T-helper 1 cell treated with Interleukin-12 subunit alpha and Interleukin-12 subunit beta and Interleukin-4 antibody, amounts not matched to agents 30 ng/mL and 1 ng/mL, for 36 hours (primary cell): Measurements from ENCODE around the gene CTSH. TPM values are rescaled to one million over a fixed set of nuclear protein-coding genes. Genes with fewer than 3 reads are reported as not detected.

ENCODE experiments used
- intact Hi-C: fragments of 100-400 bp; cut with micrococcal nuclease; formaldehyde crosslinking; loops from one replicate; pipeline ENCODE4 v1.15.1; 2024
- total RNA-seq: library from RNA; stranded (reverse); gene quantifications from 2 replicates; pipeline ENCODE4 v1.2.3, GENCODE V29; 2022

Gene CTSH
- total RNA-seq, 1 donor from 2014 or later = 85.0 TPM

DNA sequence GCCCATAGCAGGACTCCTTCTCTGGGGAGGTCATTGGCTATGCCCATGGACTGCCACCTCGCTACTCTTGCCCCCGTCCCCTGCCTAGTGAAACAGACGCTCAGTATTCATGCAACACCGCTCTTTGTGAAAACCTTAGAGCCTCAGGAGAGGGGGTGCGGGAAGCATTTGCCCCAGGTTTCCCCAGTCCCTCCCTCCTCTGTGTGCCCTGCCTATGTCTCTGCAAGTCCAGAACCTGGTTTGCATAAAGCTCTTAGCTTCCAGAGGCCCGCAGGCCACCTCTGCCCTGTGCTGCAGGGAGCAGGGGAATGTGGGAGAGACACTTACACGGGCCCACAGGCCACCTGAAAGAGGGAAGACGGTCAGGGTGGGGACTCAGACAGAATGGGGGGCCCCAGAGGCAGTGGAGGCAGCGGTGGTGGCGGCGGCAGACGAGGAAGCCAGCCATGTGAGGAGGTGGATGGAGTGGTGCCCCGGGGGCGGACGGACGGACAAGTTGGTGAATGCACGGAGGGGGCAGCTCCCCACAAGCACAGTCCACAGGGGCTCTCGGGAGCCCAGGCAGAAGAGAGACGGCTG, 33.8 kb upstream of the CTSH start:
- intact Hi-C loops = loop anchor here (1.0 kb wide), 1 partner anchor 69 kb away; no protein-coding TSS in a partner anchor

DNA sequence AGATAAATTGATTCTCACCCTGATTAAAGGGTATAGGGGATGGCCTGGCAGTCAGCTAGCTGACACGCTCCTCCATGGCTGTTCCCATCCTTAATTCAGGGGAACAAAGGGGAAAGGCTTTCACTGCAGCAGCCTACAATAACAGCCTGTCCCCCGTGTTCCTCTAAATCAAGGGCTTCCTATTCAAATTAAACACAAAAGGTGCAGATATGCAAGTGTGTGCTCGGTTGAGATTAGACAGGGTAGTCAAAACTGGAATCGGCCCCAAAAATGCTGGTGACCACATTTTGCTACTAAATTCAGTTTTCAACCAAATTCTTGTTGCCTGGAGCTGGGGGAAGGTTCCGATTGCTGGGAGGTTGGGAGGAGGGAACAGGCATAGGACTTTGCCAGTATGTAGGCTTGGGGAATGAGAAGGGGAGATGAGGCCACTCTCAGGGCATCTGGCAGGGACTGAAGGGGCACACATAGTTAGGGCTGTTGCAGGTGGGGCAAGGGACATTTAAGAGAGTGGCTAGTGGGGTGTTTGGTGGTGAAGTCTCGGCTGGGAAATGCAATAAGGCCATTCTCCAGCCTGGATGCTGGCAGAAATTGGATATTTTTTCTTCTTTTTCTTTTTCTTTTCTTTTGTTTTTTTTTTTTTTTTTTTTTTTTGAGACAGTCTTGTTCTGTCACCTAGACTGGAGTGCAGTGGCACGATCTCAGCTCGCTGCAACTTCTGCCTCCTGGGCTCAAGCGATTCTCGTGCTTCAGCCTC, 32.9 kb upstream of the CTSH start:
- intact Hi-C loops = loop anchor here (2.0 kb wide), 1 partner anchor 33 kb away; the partner anchor contains the start of gene CTSH

DNA sequence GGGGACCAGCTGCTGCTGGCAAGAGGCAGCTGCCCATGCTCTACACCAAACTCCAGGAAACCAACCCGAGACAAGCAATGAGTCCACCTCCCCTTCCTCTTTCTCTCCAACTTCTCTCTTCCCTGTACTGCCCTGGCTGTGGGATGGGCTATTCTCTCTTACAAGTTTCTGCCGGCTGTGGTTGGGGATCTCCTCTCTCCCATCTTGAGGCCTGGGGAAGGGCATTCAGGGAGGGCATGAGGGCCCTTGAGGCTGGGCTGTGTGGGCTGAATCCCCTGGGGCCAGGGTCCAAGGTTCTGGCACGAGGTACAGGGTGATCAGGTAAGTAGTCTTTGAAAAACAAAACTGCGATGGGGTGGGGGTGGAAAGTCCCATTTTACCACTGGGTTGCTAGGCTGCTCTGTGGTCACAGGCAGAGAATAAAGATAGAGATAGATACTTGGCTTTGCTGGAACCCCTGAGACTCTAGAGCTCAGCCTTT, 32.3 kb upstream of the CTSH start:
- intact Hi-C loops = loop anchor here (2.0 kb wide), 1 partner anchor 32 kb away; the partner anchor contains the start of gene CTSH

DNA sequence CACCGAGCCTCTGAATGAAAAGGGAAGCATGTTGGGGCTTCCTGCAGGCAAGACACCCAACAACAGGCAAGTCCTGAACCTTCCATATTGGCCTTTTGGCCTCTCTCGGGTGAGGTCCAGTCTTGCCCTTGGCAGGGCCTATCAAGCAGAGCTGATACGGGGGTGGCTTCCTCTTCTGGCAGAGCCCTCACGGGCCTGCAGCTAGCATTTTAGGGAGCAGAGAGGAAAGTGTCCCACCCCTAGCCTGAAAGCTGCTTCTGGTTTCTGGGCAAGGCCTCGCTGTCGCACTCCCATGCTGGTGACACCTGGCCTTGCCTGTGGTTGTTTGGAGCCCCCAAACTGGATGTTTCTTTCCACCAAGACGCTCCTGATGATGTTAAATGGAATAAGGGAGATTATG, 31.8 kb upstream of the CTSH start:
- intact Hi-C loops = loop anchor here (2.0 kb wide), 1 partner anchor 32 kb away; the partner anchor contains the start of gene CTSH

DNA sequence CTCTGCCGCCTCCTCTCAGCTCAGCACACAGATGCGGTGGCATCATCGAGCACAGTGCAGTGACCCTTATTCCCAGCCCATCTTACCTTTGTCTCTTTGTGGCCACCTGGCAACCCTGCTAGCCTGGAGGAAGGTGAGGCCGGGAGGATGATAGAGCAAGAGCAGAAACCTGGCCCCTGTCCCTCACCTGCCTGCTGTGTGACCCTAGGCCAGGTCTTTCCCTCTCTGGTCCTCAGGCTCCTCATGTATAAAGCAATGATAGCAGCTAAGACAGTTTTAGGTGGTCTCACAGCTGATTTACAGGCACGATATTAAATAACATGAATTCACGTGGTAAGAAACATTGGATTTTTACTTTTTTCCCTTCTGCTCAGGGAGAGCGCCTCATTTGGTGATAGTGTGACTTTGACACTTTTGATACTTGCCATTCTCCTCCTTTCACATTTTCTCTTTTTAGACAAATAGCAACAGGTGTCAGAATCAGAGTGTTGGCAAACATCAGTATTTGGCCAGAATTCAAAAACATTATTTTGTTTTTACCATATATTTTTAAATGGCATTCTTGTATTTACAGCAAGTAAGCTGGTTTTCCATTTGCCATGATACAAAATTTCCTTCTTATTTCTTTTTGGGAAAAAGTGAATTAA, 29.5 kb upstream of the CTSH start:
- intact Hi-C loops = no loop called here

DNA sequence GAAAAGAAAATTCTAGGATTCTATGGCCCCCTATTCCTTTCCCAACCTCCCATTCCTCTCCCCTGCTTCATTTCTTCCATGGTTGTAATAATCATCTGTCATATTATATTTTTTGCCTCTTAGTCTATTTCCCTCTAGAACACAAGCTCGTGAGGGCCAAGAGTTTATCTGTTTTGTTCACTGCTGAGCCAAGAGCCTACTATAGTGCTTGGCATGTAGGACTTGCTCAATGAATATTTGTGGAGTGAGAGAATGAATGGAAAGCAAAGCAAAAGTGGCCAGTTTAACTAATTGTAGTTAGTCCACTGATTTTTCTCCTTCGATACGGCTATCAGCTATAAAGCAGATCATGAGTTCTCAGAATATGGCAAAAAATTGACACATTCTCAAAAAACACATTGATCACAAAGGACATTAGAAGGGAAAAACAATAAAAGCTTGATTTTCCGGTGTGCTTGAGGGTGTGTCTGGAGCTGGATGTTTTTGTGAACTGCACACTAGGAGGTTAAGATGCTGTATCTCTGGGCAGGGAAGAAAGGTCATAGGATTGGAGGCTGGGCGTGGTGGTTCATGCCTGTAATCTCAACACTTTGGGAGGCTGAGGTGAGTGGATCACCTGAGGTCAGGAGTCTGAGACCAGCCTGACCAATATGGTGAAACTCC, 25.0 kb upstream of the CTSH start:
- intact Hi-C loops = no loop called here

DNA sequence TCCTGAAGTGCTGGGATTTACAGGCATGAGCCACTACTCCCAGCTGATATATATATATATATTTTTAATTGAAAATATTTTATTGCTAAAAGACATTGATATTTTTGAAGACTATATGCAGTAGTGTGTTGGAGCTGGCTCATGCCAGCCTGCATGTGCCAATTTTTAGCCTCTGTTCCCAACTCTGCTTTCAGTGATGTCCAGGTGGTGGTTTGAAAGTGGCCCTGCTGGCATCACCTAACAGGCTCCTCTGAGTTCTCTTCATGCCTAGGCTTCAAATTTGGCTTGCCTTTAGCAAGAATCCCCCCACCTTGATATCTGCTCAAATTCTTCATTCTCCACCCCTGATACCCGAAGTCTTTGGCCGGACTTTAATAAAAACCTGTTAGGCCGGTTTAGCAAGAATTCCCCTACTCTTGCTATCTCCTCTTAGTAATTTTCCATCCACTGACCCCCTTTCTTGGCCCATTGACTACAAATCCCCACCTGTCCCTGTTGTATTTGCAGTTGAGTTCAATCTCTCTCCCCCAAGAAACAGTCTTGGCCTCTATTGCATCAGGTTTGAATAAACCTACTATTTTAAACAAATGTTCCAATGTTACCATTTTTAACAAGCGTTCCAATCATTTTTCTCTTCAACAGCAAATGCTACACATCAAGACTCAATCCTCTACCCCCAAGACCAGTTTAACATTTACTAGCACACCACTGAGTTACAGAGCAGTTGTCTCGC, 23.9 kb upstream of the CTSH start:
- intact Hi-C loops = no loop called here

DNA sequence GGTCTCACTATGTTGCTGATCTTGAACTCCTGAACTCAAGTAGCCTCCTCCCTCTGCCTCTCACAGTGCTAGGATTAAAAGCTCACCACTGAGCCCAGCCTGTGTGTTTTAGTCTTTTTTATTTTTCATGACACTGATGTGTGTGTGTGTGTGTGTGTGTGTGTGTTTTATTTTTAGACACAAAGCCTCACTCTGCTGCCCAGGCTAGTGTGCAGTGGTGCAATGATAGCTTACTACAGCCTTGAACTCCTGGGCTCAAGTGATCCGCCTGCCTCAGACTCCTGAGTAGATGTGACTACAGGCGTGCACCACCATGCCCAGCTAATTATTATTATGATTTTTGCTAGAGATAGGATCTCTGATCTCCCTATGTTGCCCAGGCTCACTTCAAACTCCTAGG, 23.3 kb upstream of the CTSH start:
- intact Hi-C loops = no loop called here

DNA sequence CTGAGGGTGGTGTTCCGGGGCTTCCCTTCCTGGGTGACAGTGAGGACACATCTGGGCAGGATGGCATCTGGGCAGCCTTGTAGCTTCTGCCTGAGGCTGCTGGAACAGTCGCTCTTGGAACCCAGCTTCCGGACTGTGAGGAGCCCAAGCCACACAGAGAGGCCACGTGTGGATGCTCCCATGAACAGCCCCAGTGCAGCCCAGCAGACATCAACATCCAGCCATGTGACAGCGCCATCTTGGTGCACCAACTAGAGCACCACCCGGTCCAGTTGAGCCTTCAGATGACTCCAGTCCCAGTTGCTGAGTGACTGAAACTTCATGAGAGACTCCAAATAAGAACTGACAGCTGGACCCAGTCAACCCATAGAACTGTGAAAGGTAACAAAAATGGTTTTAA, 15.5 kb upstream of the CTSH start:
- intact Hi-C loops = no loop called here

DNA sequence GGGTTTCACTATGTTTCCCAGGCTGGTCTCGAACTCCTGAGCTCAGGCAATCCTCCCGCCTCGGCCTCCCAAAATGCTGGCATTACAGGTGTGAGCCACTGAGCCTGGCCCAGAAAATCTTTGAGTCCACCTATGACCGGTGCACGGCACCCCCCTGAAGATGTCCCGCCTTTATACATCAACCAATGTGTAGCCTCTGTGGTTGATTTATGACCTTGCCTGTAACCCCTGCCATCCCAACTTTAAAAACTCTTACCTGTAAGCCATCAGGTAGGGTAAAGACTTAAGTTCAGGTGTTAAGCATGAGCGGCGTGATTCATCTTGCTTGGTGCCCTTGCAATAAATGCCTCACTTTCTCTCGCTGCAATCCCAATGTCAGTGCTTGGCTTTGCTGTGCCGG, 14.5 kb upstream of the CTSH start:
- intact Hi-C loops = no loop called here

DNA sequence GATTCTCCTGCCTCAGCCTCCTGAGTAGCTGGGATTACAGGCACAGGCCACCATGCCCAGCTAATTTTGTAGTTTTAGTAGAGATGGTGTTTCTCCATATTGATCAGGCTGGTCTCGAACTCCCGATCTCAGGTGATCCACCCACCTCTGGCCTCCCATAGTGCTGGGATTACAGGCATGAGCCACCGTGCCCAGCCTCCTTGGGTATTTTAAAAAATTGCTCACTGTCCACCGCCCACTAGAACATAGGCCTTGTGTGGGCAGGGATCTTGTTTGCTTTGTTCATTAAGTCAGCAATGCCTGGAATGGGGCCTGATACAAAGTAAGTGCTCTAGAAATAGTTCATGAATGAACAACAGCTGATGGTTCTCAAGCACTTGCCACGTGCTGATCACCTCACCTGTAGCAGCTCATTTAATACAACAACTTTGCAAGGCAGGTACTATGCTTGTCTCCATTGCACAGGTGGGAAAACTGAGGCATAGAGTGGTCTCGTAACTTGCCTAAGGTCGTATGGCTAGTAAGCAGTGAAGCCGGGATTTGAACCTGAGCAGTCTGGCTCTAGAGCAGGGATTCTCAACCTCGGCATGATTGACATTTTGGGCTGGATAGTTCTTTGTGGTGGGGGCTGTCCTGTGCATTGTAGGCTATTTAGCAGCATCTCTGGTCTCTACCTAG, 12.7 kb upstream of the CTSH start:
- intact Hi-C loops = no loop called here

DNA sequence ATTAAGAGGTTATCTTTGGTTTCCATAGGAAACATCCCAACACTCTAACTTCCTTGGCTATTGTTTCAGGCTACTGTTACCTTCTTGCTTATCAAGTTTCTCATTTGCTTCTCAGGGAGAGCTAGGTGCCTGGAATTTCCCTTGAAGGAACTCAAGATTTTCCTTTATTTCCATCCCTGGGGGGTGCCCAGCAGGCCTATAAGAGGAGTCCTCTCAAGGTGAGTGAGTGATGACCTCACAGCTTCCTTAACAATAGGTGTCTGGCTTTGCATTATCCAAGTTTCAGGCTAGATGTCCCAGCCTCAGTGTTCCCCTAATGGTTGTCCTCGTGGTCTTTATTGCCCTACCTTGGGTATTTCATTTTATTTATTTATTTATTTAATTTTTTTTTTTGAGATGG, 12.1 kb upstream of the CTSH start:
- intact Hi-C loops = no loop called here

DNA sequence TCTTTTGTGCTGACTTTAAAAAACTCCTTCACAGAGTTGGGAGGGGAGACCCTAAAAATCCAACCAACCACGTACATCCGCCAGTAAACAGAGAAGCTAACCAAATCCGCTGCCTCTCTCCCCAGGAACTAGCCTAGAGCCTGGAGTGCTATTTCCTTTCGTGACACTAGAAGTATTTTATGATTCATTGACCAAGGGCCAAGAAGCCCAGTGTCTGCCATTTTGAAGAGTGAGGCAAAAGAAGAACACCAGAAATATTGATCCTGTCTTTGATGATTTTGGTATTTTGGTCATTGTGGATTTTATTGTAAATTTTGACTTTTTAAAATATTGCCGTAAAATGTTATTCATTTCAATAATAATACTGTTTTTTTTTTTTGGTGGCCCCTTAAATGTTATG, 10.5 kb upstream of the CTSH start:
- intact Hi-C loops = no loop called here

DNA sequence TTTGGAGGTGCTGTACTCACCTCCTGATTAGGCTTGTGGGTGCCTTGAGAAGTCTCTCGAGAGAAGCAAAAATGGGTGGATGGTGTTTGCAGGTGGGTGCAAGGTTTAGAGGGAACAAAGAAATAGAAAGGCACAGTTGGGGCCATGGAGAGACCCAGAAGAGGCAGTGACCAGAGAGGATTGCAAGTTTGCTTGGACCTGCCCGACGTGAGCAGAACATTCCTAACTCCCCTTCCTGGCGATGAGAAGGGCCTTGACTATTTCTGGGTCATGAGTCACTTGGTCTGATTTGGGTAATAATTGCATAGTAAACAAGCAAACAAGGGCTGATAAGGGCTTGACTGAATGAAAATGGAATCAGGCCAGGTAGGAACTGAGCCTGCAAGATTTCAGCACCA, 7.0 kb upstream of the CTSH start:
- intact Hi-C loops = no loop called here

DNA sequence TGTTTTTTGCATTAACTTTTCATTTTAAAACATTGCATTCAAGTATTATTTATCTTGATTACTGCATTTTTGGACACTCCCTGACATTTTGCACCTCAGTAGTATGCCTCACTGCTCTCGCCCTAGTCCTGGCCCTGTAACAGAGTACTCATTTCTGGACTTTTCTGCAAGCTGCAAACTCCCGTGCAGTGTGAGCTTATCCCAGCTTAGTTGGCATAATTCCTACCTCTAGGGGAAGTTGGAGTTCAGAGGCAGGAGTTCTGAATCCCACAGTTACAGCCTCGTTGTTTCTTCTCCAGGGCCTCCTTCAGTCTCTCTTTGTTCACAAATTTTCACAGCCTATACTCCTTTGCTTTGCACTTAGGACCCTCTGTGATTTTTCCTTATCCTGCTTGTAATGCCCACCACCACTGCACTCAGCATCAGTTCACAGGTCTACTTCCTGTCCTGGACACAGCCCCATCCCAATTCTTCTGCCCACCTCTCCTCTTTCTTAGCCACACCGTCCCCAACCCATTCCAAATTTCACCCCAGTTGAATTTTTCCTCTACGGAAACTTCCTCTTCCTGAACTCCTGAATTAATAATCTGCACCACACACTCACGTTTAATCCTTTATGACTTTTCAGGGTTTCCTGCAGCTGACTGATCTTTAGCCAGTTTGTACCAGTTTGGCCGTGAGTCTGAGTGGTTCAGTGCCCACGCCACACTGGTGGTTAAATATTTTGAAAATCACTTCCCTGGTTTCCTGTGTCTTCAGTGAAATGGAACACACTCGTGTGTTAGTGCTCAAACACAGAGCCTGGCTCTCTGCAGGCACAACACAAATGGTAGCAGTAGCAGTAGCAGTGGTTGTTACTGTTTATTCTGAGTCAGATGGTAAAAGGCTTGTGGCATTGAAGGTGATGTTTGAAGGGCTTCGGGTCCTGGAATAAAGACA, 6.3 kb upstream of the CTSH start:
- intact Hi-C loops = no loop called here

DNA sequence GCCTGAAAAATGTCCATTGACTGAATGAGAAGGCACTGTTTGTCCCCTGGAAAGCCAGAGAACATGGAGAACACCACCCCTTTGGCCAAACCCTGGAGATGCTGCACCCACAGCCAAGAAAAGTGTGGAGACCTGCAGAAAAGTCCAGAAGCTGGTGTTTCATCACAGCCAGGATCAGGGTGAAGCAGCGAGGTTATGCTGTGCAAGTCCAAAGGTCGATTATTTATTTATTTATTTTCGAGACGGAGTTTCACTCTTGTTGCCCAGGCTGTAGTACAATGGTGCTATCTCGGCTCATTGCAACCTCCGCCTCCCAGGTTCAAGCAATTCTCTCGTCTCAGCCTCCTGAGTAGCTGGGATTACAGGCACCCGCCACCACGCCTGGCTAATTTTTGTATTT, 5.5 kb upstream of the CTSH start:
- intact Hi-C loops = no loop called here

DNA sequence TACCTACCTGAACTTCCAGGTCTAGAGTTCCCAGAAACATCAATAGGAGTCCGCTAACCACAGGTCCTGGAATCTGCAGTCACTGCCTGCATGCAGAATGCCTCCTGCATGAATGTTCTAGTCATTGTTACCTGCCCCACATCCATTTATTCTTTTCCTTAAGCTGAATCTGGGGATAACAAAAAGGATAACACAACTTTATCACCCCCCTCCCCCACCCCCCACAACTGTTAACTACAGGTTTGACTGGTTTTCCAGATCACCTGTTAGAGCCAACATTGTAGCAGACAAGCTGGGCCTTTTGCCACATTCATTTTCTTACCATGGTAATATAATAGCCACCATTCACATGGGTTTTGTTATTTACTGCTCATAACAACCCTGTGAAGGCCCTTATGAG, 4.6 kb upstream of the CTSH start:
- intact Hi-C loops = no loop called here

DNA sequence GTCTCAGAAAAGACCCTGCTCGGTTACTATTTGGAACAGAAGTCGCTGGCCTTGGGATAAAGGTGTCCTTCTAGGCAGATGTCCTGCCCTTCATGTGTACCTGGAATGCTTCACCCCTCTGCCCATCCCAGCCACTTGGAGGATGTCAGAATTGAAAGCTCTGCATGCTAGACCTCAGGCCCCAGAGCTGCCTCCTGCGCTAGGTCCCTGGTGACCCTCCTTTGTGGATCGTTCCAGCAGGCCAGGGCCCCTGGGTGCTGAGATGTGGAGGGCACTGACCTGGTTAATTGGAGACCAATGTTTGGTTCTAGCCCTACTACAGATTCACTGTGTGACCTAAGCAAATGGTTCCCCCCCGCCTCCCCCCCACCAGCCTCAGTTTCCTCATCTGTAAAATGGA, 2.7 kb upstream of the CTSH start:
- intact Hi-C loops = no loop called here

DNA sequence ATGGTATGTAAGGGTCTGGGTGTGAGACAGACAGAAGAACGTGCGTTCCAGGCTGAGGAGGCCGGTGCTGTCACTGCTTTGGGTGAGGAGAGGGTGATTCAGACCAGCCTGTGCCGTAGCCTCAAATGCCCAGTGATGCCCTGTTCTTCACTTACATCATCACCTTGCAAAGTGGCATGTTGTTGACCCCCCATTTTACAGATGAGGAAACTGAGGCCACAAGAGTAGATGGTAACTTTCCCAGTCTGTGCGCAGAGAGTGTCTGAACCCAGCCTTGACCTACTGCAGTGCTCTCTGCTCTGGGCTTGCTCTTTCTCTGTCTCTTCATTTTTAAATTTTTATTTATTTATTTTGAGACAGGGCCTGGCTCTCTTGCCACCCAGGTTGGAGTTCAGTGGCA, 1.6 kb upstream of the CTSH start:
- intact Hi-C loops = no loop called here
